GM19395 (cell line): Measurements from ENCODE around the gene NDUFB6.
"Not testable (repeated sequence)": the region's sequence is repeated elsewhere in the genome, so short reads cannot be mapped to it uniquely, and the experiment has no call there.

Experiments used
- ATAC-seq: cut with Tn5 transposase; IDR thresholded peaks from one replicate; pipeline ENCODE4 v1.9.1; 2021; ENCODE audit warnings: mild to moderate bottlenecking, moderate library complexity; ENCODE audit not compliant: unreplicated experiment

NDUFB6 gene

DNA sequence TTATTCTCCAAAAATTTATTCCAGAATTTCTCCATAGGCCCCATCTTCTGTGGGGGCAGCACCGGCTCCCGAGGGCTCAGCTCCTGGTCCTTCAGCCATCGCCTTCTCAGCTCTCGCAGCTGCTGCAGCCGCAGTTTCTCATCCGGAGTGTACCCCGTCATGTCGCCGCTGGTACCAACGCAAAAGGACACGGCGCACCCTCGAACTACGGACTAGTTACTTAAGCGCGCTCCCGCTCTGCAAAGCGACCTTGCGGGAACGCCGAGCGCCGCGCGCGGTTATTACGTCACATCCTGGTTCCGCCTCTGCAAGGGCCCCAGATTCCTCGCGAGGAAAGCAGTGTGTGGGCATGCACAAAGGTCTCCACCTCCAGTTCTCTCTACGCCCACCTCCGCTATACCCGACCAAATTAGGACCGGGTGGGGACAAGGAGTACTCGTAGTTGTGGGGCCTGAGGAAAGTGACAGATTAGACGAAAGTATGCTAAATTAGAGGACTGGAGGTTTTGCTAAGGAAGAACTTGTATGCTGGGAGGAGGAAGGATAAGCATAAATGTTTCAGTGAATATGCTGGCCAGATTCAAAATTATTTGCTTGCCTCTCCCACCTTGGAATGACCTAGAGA lies at the start of gene NDUFB6:
Gene NDUFB6 (minus strand): TSS at position 260 of the 624 bp plus-strand sequence. CDS start 99 bp downstream, at position 161.
- ATAC-seq = peak; percentile 85

DNA sequence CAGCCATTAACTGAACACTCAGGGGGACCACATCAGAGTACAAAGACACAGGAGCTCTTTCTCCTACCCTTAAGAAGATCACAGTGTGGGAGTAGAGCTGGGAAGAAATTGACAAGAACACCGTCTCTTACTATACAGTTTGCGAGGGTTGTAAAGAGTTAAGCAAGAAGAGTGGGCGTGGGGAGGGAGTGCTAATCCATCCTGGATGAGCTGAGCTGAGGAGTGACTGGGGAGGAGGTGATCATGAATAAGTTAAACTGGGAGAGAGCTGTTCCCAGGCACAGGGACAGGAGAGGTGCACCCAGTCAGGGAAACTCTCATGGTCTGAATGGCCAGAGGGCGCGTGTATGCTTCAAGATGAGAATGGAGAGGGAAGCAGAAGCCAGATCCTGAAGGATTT lies 45.3 kb upstream of the NDUFB6 start:
- no peak for ATAC-seq

DNA sequence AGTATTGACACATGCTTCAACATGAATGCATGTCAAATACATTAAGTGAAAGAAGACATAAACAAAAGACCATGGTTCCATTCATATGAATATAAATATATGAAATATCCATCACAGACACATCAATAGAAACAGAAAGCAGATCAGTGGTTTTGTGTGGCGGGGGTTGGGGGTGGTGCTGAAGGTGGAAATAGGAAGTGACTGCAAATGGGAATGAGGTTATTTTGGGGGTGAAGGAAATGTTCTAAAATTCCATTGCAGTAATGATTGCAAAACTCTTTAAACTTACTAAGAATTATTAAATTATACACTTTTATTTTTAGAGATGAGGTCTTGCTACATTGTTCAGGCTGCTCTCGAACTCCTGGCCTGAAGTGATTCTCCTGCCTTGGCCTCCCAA lies 33.9 kb upstream of the NDUFB6 start:
- no peak for ATAC-seq

DNA sequence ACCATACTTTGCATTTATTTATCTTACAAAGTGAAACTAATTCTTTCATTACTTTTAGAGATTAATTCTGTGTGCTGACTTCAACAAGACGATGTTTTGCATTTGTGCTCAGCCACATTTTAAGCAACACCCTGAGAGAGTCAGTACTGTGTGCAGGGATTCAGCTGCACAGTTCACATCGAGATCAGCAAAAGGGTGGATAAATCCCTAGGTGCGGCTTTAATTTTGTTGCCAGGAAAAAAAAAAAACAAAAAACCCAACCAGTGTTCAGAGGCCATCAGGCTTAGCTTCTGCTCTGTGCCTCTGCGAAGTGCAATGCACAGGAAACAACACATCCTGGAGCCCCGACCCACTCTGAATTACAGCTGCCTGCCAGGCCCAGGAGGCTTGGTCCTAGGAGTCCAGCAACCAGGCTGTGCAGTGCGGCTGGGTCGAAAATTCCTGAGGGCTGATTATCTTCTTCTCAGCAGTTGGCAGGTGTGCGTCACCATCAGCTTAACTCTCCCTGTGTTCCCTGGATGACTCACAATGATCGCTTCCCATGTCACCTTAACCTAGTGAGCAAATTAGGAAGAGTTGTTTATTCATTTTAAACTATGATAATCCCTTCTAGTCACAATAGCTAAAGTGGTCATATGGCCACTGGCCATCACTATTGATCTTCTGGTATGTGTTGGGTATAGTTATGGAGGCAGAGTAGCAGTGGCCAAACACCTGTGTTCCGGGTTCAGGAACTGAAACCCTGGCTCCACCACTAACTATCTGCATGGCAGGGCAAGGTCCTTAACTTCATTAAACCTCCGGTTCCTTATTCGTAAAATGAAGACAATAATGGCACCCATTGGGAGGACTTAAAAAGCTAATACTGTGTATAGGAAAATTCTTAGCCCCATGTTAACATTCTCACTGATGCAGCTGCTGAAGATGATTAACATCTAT lies 31.2 kb upstream of the NDUFB6 start:
- ATAC-seq = peak; percentile 90

DNA sequence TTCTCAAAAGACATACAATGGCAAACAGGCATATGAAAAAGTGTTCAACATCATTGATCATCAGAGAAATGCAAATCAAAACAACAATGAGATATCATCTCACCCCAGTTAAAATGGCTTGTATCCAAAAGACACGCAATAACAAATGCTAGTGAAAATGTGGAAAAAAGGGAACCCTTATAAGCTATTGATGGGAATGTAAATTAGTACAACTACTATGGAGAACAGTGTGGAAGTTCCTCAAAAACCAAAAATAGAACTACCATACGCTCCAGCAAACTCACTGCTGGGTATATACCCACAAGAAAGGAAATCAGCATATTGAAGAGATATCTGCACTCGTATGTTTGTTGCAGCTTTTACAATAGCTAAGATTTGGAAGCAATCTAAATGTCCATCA lies 26.1 kb upstream of the NDUFB6 start:
- ATAC-seq = not testable (repeated sequence)

DNA sequence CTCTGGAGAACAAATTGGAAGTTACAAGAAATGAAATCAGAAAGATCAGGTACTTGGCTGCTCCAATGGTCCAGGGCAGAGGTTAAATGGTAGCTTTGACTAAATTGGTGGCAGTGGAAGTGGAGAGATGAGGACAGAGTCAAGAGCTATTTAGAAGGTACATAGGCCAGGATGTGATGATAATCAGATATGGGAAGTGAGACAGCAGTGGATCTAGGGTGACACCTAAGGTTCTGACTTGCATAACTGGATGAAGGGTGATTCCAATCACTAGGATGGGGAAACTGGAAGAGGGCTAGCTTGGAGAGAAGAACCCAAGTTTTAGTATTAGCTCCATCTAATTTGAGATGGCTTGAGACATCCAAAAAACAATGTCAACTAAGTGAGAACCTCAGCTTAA lies 24.0 kb upstream of the NDUFB6 start:
- ATAC-seq = no peak

DNA sequence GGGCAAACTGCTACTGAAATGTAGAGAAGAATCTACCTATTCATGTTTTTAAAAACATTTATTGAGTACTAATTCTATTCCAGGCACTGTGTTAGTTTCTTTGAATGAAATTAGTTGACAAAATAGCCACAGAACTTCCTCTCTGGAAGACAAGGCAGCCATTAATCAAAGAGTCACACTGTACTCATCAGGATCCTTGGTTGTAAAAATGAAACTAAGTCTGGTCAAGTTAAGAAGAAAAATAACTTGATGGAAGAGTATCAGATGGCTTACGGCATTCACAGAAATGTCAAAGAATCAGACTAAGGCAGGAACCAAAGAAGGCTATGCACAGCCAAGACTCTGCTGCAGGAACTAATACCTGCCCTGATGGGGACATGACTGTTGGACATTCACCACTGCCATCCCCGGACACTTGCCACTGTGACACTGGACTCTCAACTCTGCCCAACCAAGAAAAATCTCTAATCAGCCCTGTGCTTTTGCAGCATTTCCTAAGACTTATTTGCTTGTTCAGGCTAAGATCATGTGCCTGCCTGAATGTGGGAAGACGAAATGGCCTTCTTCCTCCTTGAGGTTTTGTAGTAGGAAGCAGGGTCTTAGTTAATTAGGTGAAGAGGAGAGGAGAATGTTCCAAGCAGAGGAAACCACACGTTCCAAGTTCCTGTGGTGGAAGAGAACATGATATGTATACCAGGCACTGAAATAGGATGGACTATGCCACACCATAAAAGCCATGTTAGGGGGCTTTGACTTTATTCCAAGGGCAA lies 23.3 kb upstream of the NDUFB6 start:
- ATAC-seq = no peak

DNA sequence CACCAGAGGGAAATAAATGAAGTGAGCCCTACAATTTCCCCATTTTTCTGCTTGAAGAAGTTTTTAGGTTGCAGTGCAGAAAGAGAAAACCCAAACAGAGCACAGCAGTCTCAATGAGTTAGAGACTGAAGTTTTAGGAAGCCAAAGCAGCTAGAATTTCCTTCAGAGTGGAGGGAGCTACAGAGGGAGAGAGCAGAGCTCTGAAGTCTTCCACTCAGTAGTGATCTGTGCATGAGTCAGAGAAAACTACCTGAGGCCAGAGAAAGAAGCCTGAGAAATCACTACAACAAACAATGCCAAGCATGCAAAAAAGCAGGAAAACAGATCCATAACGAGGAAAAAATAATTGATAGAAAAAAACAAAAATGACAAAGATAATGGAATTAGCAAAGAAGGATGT lies 17.9 kb upstream of the NDUFB6 start:
- ATAC-seq = no peak

DNA sequence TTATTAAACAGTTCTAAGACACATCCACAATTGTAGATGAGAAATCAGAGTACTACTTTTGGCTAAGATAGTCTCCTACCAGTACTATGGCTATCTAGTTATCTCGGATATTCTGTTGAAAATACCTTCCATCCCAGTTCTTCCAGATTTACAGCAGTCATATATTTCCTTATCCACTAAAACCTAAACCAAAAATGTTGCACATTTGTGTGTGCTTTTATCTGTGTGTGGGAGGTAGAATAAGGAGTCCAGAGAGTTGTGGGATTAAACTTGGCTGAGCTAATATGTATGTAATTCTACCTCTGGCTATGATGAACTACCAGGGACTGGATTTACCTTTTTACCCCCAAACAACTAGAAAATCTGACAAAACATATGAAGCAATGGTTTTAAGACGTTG lies 17.5 kb upstream of the NDUFB6 start:
- no peak for ATAC-seq

DNA sequence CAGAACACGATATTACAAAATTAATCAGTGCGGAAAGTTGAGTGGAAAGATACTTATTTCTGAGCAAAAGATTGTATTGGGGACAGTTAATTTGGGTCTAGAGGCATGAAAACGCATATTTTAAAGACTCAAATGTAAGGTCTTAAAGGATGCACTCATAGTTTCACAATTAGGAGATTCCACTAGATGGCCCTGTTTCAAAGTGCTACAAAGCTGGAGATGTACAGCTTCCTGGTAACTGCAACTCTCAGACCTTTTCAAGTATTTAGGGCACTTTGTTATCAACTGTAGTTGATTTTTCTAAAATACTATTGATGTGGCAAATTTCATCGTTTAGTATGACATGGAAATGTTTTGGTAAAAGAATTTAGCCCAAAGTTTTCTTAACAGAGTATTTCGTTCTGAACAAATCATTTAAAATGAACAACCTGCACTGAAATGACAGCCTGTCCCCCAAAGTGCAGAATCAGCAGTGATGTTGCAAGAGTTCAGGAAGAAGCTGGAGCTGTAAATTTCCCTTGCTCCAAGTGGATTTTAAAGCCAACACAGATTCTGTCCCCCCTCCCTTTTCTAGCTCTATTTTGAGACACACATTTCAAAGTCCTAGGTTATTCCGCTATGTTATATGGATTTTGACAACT lies 16.2 kb upstream of the NDUFB6 start:
- peak; percentile 80 for ATAC-seq

DNA sequence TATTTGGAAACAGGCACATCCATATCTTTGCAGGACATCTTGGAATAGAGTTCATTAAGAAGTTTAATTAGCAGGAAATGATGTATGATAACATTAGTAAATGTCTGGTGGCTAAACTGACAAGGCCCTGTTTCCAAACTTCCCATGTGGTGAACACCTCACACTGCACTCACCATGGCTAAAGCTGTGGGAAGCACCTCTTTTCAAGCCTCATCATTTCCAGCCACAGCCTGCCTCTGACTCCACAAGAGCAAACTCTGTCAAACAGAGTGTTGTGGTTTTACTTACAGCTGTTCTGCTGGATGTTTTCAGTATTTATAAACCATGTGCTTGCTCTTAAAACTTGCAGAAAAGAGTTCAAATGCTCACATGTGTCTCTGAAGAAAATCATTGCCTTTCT lies 14.9 kb upstream of the NDUFB6 start:
- no peak for ATAC-seq

DNA sequence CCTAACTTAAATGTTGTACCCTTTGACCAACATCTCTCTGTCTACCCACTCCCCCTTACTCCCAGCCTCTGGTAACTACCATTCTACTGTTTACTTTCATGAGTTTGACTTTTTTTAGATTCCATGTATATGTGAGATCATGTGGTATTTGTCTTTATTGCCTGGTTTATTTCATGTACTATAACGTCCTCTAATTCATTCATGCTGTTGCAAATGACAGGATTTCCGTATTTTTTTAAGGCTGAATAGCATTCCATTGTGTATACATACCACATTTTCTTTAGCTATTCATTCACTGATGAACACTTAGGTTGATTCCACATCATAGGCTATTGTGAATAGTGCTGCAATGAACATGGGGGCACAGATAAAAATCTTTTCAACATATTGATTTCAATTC lies 11.8 kb upstream of the NDUFB6 start:
- ATAC-seq = no peak

DNA sequence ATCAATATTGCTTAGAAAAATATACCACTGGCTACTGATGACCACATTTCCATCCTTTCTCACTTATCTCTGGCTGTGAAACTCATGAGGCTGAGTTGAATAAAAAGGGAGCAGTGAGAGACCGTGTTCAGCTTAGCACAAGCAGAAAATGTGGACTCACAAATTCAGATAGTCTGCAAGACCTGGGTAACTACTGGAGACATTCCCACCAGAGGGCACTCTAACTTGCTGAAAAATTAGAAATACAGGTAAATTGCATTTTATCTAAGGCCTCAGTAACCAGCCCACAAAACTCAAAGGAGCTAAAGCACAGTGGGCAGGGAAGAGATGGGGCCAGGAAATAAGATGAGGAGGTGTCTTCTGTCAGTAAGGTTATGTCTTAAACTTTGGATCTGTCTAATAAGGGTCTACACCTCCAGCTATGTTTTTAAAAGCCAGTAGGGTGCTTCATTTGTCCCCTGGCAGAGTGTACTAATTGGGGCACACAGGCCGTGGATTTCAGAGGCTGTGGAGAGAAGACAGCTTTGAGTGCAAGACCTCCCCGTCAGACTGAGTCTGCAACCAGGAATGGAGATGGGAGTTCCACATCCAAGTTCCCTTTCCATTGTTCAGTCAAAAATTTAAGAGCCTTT lies 8.7 kb upstream of the NDUFB6 start:
- ATAC-seq = no peak

DNA sequence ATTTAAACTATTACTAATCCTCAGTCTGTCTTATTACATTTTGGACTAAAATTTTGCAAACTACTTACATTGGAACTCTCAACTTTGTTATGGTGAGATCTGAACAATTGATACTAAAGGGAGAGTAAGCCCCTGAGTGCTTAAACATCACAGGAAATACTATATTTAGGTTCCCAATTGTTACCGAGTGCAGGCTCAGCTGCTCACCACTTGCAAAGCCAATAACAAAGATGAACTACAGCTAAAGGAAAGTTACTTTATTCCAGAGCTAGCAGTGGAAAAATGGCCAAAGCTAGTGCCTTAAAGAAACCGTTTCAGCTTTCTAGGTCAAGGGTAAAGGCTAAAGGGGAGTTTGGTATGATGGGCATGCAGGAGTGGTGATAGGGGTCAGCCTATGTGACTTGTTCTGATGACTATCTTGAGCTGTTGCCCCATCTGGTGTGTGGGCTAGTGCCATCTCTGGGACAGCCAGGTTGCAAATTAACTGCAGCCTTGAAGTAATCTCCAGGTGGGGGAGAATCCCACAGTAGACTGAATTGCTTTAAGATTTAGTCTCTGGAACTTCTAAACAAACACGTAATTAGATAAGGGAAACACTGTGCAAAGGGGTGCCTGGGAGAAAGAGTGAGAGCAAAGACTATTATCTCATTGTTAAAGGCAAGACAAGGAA lies 7.8 kb upstream of the NDUFB6 start:
- no peak for ATAC-seq

DNA sequence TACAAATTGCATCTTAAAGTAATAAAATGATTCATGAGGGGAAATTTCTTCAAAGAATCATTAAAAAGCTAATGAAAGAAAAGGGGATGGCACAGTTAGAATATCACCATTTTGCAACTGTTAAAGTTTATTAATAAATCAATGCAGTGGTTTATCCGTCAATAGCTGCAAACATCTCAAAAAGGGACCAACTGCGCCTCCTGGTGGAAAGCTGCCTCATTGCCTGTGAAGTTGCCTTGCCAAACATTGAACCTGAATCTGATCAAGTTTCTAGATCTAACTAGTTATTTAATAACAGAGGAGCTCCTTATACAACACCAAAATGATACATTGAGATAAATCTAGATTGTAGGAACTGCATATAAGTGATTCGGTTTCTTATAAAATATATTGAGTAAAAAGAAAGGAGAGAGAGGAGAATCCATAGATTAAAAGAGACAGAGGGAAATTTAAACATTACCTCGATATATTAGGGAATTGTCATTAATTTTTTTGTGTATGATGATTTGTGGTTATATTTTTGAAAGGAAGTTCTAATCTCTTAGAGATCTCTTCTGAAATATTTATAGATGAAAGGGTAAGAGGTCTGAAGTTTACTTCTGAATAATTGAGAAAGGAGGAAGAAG lies 6.9 kb upstream of the NDUFB6 start:
- no peak for ATAC-seq

DNA sequence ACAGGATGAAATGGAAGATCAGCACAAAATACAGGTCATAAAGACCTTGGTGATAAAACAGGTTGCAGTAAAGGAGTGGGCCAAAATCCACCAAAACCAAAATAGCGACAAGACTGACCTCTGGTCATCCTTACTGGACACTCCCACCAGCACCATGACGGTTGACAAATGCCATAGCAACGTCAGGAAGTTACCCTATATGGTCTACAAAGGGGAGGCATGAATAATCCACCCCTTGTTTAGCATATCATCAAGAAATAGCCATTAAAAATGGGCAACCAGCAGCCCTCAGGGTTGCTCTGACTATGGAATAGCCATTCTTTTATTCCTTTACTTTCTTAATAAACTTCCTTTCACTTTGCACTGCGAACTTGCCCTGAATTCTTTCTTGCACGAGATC lies 6.0 kb upstream of the NDUFB6 start:
- no peak for ATAC-seq

DNA sequence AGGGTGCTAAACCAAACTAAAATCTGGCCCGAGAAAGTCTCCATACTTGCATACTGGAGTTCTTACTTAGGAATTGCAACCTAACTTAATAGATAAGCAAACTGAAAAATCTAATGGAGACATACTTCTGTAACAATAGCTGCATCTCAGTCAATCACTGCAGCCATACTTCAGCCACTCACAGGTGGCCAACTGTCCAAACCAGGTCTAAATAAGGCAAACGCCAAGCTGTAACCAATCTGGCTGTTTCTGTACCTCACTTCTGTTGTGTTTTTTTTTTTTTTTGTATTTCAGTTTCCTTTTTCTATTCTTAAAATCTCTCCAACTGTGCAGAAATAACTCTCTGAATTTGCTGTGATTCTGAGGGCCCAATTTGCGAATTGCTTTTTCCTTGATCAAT lies 4.4 kb upstream of the NDUFB6 start:
- no peak for ATAC-seq

DNA sequence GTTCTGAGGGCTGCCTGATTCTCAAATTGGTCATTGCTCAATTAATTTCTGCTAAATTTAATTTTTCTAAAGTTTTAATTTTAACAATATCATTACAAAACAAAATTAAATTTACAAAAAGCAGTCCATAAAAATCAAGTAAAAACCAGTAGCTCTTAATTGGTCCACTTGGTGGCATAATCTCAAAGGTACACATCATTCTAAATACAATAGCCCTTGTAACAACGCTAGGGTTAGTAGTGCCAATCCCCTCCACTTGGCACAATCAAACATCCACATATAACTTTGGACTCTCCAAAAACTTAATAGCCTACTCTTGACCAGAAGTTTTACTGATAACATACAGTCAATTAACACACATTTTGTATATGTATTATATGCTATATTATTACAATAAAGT lies 1.9 kb upstream of the NDUFB6 start:
- ATAC-seq = no peak

DNA sequence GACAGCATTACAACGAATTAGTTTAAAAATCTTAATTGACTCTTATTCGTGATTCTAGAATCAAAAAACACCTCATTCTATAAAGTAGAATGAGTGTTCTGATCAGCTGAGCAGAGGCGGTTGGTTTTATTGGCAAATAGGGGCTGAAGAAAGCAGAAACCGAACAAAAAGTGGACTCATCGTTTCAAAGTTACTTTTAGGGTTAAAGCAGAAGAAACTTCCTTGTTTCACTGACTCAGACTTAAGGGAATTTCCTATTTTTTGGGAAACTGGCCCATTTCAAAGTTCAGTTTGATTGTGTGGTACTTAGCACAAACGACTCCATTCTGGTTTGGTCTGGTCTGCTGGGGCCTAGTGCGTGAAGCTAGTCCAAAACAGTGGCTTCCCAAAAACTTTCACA lies 862 bp upstream of the NDUFB6 start:
- no peak for ATAC-seq
